Spinal cord (tissue), 4 donors: ENCODE results near the gene RD3L. TPM values are rescaled to one million over a fixed set of nuclear protein-coding genes. Genes with fewer than 3 reads are reported as not detected.

Source experiments
- polyA plus RNA-seq, 2 donors: library from polyadenylated mRNA; unstranded; fragments of 120-200 nt; gene quantifications; one replicate each; pipeline ENCODE4 v1.2.1, GENCODE V29; 2013; ENCODE audit not compliant: insufficient read length in 2 of 2
- total RNA-seq, 2 donors: library from RNA; depleted of rRNA in 1 of 2; stranded (reverse); fragments of 120-200 nt in 1 of 2; fragments of >200 nt in 1 of 2; gene quantifications; one replicate each; pipeline versions ENCODE4 v1.2.3 to v1.2.4, GENCODE V29; 2013 to 2014

RD3L gene
- total and polyA plus RNA-seq, 4 donors: not detected

Other genes starting within 250 kb of the RD3L start
- 10 to 100 TPM; 10.9 to 14.2 TPM for gene XRCC3, start 227.1 kb downstream of the RD3L start, total RNA-seq
- 10 to 100 TPM; 13.1 to 20.6 TPM for gene XRCC3, start 227.1 kb downstream of the RD3L start, polyA plus RNA-seq
- gene ZFYVE21, start 226.7 kb downstream of the RD3L start, total RNA-seq: 10 to 100 TPM; 52.2 to 58.8 TPM
- gene ZFYVE21, start 226.7 kb downstream of the RD3L start, polyA plus RNA-seq: 10 to 100 TPM; 71.6 to 86.2 TPM
- gene PPP1R13B, start 95.0 kb downstream of the RD3L start, total RNA-seq: 10 to 100 TPM; 16.6 to 23.5 TPM
- gene PPP1R13B, start 95.0 kb downstream of the RD3L start, polyA plus RNA-seq: 10 to 100 TPM; 29.6 to 46.3 TPM
- gene TDRD9, start 14.1 kb downstream of the RD3L start, total RNA-seq: 1 to 10 TPM; 1.4 to 2.2 TPM
- gene TDRD9, start 14.1 kb downstream of the RD3L start, polyA plus RNA-seq: 1 to 10 TPM; 1.2 to 2.0 TPM
- gene ASPG, start 143.2 kb upstream of the RD3L start, total RNA-seq: under 1 TPM; 0.50 to 0.66 TPM
- 1 to 10 TPM; 1.4 to 1.6 TPM for gene ASPG, start 143.2 kb upstream of the RD3L start, polyA plus RNA-seq
- 10 to 100 TPM in 1 of 2 donors, 1 to 10 TPM in 1; 4.3 to 15.5 TPM for gene KIF26A, start 196.1 kb upstream of the RD3L start, total RNA-seq
- gene KIF26A, start 196.1 kb upstream of the RD3L start, polyA plus RNA-seq: 10 to 100 TPM in 1 of 2 donors, 1 to 10 TPM in 1; 9.7 to 10.3 TPM